ENCODE measurements around the gene EPHA3.

- TF ChIP-seq CTCF (conservative IDR thresholded peaks at IDR 0.05 in 1 of 2, IDR thresholded peaks at IDR 0.05 in 1 of 2; ENCODE audit: low read depth in 1 of 2, low read length in 2 of 2) (no peak), EZH2 (IDR thresholded peaks at IDR 0.05; ENCODE audit: low read length, missing control alignments) (no peak)
Measured at GRCh38 chr3:89449086-89449485, 341.7 kb downstream of the EPHA3 start.

Data from fibroblast of lung (primary cell).